DND-41 (cell line): ENCODE results near the gene MYCBP2.

Source experiments
- CTCF ChIP-seq: IDR thresholded peaks from 2 replicates; pipeline ENCODE4 v1.5.1; 2012; ENCODE audit warnings: borderline replicate concordance, low read length, moderate library complexity, mild to moderate bottlenecking; ENCODE audit not compliant: poor library complexity, severe bottlenecking; ENCODE audit errors: extremely low read depth
- EZH2 ChIP-seq: IDR thresholded peaks from 3 replicates; pipeline ENCODE4 v1.6.1; 2012; ENCODE audit warnings: borderline replicate concordance, low read depth, mild to moderate bottlenecking, moderate library complexity, low read length, inconsistent platforms; ENCODE audit not compliant: severe bottlenecking

GRCh38 chr13:77230560-77230959 is 96.3 kb downstream of the MYCBP2 start:
- TF ChIP-seq CTCF = no peak
- no peak for TF ChIP-seq EZH2
